ENCODE data around the gene FBXO46. TPM values are rescaled to one million over a fixed set of nuclear protein-coding genes. Genes with fewer than 3 reads are reported as not detected.
A peak's percentile ranks its signal among the peaks of the same experiment; 100 is the strongest.

FBXO46 gene
- total and polyA plus RNA-seq, 10 of the 15 experiments (the other 5 are each of a cell fraction or from before 2014, with no cell fraction given): 2.5 to 61.5 (median 13.7) TPM

DNA sequence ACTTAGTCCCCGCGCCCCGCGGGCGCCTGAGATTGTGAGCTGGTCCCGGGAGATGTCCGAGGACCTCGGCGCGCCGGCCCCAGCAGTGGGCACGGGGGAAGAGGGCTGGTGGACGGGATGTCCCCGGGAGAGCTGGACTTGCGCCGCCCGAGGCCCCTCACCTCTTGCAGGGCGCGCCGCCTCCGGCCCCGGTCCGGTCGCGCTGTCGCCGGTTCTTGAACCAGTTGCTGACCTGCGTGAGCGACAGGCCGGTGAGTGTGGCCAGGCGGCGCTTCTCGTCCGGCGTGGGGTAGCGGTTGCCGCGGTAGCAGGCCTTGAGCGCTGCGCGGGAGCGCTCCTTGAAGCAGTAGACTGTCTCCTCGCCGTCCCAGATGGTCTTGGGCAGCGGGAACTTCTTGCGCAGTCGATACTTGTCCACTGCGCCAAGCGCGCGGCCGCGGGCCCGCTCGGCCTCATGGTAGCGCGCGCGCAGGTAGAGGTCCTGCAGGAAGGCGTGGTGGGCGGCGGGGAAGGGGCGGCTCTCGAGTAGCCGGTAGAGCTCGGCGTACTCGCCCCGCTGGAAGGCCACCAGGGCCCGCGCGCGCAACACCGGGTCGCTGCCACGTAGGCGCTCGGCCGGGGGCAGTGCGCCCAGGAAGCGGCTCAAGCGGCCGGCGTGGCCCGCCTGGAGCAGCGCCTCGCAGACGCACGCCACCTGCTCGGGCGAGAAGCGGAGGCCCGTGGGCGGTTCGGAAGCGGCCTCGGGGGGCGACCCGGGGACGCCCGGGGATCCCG is 37.4 kb upstream of the FBXO46 start:
- RAD21 ChIA-PET (ENCODE audit: unreplicated experiment): interaction anchor here (1.3 to 3.6 kb wide), 9 partner anchors 27 to 126 kb away, joined by 4 to 63 read pairs (median 25); partner anchors contain the start of genes FBXO46, FOXA3, QPCTL and SNRPD2
- FAIRE-seq: no peak
- no TSS peak for BruUV-seq (replicated peaks)
- POLR2A ChIA-PET: interaction anchor here (0.6 to 3.3 kb wide), 16 partner anchors 11 to 708 kb away, joined by 3 to 28 read pairs (median 9); partner anchors contain the start of genes DMWD, FBXO46, IRF2BP1 and QPCTL
- Histone ChIP-seq H2AFZ (ENCODE audit: control insufficient read depth, low read depth, low read length) (peak overlapping the region; percentile 49), H3K4me1 (ENCODE audit: control insufficient read depth, insufficient read depth, low read length) (peaks cover 4% of the 10 kb centered on the region), H3K9me3 (replicated peaks; ENCODE audit: control insufficient read depth, insufficient read depth, low read length) (no peaks in the 10 kb centered on the region), H3K27me3 (replicated peaks in 1 of 2; ENCODE audit: control insufficient read depth in 2 of 2, insufficient read depth in 2 of 2, low read length in 1 of 2) (no peaks in the 10 kb centered on the region), H3K36me3 (ENCODE audit: control insufficient read depth in 2 of 2, insufficient read depth in 2 of 2, low read length in 1 of 2) (no peaks in the 10 kb centered on the region), H3K27ac (ENCODE audit: control insufficient read depth, insufficient read depth) (peak overlapping the region; percentile 9), H3K4me2 (ENCODE audit: control insufficient read depth, insufficient read depth) (peak overlapping the region; percentile 77), H3K9ac (ENCODE audit: control insufficient read depth, insufficient read depth, low read length) (peak overlapping the region; percentile 75; the same call in 1 of the 2 replicates), H3K79me2 (ENCODE audit: control insufficient read depth, insufficient read depth, low read length) (no peaks in the 10 kb centered on the region; the same call in 1 of the 2 replicates), H3K4me3 (peak overlapping the region; percentile 98), H4K20me1 (ENCODE audit: control insufficient read depth, insufficient read depth) (no peaks in the 10 kb centered on the region)
- peak; percentile 1 for ATAC-seq
- WGBS (ENCODE audit: insufficient coverage, insufficient replicate concordance, low lambda C conversion rate, missing lambda C conversion rate): 10% methylated on average over 85 of the region's 102 CpGs
- in situ Hi-C loops (cut with MboI): no loop called here
- no peak for DNase-seq (ENCODE audit: low read depth, low spot score)
- CTCF ChIA-PET: interaction anchor here (0.9 to 4.5 kb wide), 10 partner anchors 11 to 226 kb away, joined by 3 to 110 read pairs (median 8); partner anchors contain the start of genes QPCTL and SNRPD2
- intact Hi-C loops (cut with micrococcal nuclease; ENCODE audit: unreplicated experiment): loop anchor here (2.0 to 5.0 kb wide), 3 partner anchors 25 to 76 kb away; partner anchors contain the start of genes DMWD, FBXO46, MEIOSIN and QPCTL
- SMC1A ChIA-PET (ENCODE audit: uncharacterized antibody, unreplicated experiment): interaction anchor here (1.2 to 3.2 kb wide), 7 partner anchors 11 to 114 kb away, joined by 3 to 17 read pairs (median 7); partner anchors contain the start of genes DMWD, FBXO46 and SYMPK
- peak; percentile 81 for TF ChIP-seq DPF2 (IDR thresholded peaks at IDR 0.05)
- peak in 1 of 2 experiments; percentile 59; a peak in 2 of 4 replicates for TF ChIP-seq BHLHE40 (IDR thresholded peaks at IDR 0.05; ENCODE audit: borderline replicate concordance in 1 of 2, low read depth in 2 of 2, low read length in 1 of 2)
- TF ChIP-seq SMAD1 (IDR thresholded peaks at IDR 0.05; ENCODE audit: low read depth, partially characterized antibody): no peak
- peak; percentile 69; the same call in 1 of the 2 replicates for TF ChIP-seq GATAD2B (conservative IDR thresholded peaks at IDR 0.05; ENCODE audit: low read depth)
- TF ChIP-seq SKIL (IDR thresholded peaks at IDR 0.05; ENCODE audit: low read depth, poor library complexity, severe bottlenecking): no peak
- peak; percentile 76 for TF ChIP-seq LARP7 (IDR thresholded peaks at IDR 0.05)
- peak; percentile 91 for TF ChIP-seq HDAC6 (IDR thresholded peaks at IDR 0.05; ENCODE audit: unreplicated experiment)
- no peak for TF ChIP-seq MLLT1 (IDR thresholded peaks at IDR 0.05)
- TF ChIP-seq SMARCA5 (IDR thresholded peaks at IDR 0.05): 0 out of 2 replicates have a peak, but pooled peaks have one; percentile 54
- no peak for TF ChIP-seq POU2F2 (IDR thresholded peaks at IDR 0.05; ENCODE audit: borderline replicate concordance, low read depth, low read length)
- TF ChIP-seq NR2F1 (conservative IDR thresholded peaks at IDR 0.05): peak; percentile 40
- peak; percentile 39 for TF ChIP-seq IKZF1 (conservative IDR thresholded peaks at IDR 0.05)
- TF ChIP-seq BACH1 (IDR thresholded peaks at IDR 0.05; ENCODE audit: borderline replicate concordance): peak; percentile 68; the same call in 1 of the 2 replicates
- TF ChIP-seq EZH2 (IDR thresholded peaks at IDR 0.05; ENCODE audit: borderline replicate concordance, control insufficient read depth, low read depth, low read length): no peak
